GM19372 (cell line): ENCODE measurements around the gene DYNLL1.

Source experiments
- ATAC-seq: cut with Tn5 transposase; IDR thresholded peaks from one replicate; pipeline ENCODE4 v1.9.1; 2021; ENCODE audit warnings: mild to moderate bottlenecking, low read depth, moderate library complexity; ENCODE audit not compliant: unreplicated experiment

The DYNLL1 gene

DNA sequence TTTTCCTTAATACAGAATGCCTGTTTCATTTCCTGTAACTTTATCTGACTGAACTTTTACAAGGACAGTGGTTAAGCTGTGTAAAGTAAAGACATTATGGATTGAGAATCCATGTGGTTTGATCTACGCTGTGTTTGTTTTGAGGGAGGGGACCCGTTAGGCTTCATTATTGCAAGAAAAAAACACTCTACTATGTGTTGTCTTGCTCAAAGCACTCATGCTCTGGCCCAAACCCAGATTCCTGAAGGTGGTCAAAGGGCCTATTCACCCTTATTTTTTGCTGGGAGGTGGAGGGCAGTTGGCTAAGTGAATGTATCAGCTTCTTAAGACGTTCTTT lies 50.1 kb downstream of the DYNLL1 start:
- ATAC-seq, result no peak
